GM19468 (cell line): ENCODE measurements around the gene SFTPD.
A peak's percentile ranks its signal among the peaks of the same experiment; 100 is the strongest.

ENCODE experiments used
- ATAC-seq: cut with Tn5 transposase; IDR thresholded peaks from one replicate; pipeline ENCODE4 v1.9.1; 2021; ENCODE audit warnings: mild to moderate bottlenecking, moderate library complexity, moderate number of reproducible peaks; ENCODE audit not compliant: unreplicated experiment; ENCODE audit errors: extremely low read depth

Gene SFTPD

DNA sequence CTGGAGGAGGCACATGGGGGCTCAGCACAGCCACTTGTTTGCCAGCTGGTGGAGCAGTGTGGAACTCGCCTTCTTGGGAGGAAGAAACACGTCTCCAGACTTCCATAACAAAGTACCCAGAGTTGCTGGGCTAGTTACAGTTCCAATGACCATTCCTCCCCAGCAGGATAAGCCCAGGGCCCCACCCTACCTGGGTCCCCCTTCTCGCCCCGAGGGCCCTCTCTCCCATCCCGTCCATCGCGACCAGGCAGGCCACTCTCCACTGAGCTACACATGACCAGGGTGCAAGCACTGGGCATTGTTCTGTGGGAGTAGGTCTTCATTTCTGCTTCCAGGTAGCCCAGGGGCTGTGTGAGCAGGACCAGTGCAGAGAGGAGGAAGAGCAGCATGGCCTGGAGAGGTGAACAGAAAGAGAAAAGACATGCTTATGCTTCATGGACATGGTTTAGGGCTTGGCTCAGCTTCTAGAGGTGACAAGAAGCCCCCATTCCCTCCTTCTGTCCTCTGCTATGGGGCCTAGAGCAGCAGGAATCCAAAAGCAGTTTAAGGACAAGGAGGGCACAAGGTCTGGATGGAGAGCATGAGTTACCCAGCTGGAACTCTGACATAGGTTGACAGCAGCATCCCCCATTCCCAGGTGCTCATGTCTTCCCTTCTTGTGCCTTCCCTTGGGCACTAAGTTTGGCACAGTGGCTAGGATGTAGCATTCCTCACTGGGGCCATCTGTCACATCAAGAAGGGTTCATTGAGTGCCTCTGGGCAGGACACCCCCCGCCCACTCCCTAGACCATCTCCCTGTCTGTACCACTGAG lies 2.4 kb downstream of the SFTPD start:
- no peak for ATAC-seq

DNA sequence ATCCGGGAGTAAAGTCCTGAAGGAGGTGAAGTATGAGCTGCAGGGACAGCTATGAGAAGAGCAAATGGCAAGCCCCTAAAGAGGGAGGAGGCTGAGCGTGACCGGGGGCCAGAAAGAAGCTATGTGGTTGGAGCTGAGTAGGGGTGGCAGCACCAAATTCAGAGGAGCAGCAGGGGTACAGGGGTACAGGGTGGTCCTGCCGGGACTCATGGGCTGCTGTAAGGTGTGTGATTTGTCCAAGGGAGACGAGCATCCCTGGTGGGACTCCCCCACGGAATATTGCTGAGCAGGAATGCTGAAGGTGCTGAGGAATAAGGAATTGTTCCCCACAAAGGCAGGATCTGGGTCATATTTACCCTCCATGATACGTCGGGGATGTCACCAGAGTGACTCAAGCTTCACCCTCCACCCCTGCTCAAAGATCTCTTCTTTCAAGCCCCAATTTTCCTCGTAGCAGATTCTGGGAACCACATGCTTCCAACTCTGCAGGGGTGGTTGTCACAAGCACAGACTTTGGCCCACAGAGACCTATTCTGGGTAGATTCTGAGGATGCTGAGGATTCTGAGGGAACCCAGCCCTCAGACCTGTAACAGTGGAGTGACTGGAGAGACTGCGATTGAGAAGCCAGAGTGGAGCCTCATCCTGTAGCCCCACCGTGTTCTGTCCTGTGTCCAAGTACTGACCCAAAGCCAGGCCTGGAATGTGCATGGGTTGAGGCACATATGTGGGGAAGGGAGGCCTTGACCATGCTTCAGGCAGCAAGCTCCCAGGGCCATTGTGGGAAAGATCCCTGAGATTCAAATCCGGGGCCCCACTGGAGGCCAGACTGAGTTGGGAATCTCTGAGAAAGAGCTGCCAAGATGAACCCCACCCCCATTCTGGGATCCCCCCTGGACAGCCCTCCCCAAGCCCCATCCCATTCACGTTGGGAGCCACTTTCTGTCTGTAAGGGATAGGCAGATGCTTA lies 4.2 kb downstream of the SFTPD start:
- ATAC-seq: no peak

DNA sequence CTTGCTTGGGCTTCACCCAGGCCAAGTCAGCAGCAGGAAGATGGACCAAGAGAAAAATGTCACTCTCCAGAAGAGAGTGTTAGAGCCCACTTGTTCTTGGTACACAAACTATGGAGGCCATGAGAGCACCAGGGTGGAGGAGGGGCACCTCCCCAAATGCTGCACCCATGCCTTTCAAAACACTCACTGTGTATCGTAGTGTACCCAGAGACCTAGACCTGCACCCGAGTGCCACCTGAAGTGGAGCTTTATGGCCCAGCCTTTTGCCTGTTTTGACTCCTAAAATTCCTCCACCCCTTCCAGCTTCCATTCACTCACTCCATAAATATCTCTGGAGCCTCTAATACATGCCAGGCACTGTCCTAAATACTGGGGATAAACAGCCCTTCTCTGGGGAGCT lies 5.0 kb downstream of the SFTPD start:
- no peak for ATAC-seq

DNA sequence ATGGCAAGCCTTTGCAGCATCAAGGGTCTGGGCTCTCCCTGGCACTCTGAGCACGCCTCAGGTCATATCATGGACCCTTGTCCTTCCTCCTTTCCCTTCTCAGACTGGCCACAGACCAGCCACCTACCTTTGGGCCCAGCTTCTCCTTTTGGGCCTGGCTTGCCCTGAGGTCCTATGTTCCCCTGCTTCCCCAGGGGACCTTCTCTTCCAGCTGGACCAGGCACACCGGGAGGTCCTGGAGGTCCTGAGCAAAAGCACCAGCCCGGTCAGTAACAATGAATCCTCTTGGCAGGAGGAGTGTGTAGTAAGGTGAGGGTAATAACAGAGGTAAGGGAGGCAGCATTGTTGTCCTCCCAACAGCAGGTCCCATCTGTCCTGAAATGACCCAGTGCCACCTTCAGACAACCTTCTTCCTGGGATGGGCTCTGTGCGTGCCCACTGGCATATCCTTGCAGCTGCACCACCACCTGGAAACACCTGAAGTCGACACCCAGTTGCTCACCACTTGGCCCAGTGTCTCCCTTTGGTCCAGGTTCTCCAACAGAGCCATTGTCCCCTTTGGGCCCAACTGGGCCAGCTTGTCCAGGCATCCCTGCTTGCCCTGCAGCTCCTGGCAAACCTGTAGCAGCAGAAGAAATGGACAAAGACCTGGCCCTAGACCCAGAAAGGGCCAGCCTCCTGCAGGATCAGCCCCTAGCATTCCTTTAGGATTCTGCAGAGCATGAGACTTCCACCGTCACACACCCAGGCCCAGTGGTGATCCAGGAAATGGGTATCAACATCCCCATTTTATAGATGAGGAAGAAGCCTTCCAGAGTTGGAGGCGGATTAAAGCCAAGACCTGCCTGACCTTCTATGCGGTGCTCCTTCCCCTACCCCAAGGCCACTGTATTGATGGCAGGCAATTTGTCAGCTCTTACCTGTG lies 6.4 kb downstream of the SFTPD start:
- ATAC-seq: no peak

DNA sequence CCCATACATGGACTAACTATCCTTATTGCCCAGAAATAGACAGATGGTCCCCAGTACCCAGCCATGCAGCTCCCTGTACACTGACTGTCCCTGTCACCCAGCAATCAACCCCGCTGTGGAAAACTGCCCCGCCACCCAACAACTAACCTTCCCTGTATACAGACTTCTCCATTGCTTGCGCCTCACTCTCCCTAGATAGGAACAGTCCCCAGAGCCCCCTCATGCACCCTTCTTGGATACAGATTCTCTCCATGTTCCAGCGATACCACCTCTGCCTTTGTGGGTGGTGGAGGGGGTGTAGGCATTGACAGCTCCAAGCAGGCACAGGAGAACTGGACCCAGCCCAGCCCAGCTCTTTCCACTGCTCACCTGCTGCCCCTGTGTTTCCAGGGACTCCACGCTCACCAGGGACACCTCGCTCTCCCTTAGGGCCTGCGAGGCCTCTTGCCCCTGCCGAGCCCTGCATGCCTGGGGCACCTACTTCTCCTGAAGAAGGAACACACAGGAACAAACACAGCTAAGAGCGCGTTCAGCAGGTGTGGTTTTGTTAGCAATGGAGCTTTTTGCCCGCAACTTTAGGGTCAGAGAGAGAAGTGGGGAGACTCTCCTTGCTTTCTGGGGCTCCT lies 7.2 kb downstream of the SFTPD start:
- no peak for ATAC-seq

DNA sequence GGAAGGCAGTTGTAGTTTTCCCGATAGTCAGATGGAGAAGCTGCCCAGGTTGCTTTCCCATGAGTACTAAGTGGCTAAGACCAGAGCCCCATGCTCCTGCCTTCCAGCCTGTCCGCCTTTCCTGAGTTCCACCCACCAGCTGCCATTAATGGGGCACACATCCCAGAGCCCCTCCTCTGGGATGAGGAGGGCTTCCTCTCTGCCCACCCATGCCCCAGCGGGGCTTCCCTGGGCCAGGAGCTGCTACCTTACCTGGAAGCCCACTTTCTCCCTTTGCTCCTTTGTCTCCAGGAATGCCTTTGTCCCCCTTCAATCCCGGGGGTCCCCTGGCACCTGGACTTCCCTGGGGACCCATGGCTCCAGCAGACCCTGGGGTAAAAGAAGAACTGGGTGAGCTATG lies 7.8 kb downstream of the SFTPD start:
- no peak for ATAC-seq

DNA sequence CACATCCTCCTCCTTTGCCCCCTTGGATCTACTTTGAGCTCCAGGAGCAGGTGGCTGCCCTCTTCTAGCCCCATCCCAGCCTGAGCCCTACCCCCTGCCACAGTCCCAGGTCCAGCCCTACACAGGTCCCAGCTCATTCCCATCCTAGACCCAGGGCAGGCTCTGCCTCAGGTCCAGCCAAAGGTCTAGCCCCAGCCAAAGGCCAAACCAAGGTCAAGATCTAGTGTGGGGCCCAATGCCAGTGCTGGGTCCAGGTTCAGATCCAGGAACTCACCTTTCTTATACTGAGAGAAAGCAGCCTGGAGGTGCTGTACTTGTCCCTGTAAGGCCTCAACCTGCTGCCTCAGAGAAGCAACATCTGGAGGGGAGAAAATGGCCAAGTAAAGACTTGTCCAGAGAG lies 8.5 kb downstream of the SFTPD start:
- no peak for ATAC-seq

DNA sequence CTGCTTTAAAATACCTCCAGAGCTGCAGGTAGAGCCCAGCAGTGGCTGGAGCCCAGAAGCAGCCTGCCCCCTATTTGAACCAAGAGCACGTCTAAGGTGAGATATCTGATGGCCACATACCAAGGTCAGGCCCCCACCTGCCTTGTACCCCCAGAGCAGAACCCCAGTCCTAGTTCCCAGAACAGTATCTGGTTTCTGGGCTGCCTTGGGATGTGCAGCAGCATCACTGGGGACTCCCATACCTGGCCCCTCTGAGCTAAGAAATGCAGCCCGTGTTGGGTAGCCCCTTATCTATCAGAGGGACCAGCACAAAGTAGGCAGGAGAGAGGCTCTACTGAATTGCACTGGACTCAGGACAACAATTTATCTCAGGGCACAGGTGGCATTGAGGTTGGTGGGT lies 8.9 kb downstream of the SFTPD start:
- no peak for ATAC-seq

DNA sequence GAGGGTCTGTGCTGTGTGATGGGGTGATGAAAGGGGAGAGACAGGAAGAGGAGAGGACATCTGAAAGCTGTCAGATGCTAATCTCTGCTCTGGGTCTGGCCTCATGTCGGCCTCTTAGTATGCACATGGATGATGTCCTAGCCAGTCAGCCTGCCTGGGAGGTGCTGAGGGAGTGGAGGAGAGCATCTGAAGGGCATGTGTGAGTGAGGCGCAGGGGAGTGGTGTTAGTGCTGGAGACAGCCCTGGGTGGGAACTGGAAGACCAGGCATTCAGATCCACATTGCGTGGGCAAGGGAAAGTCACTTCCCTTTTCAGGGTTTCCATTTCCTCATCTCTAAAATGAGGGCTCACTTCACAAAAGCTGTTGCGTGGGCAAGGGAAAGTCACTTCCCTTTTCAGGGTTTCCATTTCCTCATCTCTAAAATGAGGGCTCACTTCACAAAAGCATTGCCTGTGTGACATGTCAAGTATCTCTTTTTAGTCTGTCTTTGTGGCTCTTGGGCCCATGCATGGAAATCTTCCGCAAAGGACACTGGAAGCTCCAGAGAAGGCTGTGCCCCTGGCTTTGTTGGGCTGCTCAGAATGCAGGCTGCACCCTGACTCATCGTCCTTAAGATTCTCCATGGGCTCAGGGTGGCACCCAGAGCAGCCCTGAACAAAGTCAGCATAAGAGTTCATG lies 10.0 kb downstream of the SFTPD start:
- peak; percentile 59 for ATAC-seq

DNA sequence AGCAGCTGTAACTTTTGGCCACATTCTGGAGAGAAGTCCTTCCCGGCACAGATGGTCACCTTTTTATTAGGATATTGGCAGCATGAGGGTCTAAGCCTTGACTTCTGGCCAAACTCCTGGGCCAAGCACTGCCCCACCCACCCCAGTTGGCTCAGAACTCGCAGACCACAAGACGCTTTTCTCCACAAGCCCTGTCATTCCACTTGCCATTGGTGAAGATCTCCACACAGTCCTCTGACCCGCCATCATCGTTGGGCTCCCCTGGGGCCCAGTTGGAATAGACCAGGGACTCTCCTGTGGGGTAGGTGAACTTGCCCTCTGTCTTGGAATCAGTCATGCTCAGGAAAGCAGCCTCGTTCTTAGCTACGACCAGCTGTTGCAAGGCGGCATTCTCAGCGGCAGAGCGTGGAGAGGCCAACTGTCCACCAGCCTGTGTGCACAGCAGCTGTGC lies 11.2 kb downstream of the SFTPD start:
- ATAC-seq: no peak

DNA sequence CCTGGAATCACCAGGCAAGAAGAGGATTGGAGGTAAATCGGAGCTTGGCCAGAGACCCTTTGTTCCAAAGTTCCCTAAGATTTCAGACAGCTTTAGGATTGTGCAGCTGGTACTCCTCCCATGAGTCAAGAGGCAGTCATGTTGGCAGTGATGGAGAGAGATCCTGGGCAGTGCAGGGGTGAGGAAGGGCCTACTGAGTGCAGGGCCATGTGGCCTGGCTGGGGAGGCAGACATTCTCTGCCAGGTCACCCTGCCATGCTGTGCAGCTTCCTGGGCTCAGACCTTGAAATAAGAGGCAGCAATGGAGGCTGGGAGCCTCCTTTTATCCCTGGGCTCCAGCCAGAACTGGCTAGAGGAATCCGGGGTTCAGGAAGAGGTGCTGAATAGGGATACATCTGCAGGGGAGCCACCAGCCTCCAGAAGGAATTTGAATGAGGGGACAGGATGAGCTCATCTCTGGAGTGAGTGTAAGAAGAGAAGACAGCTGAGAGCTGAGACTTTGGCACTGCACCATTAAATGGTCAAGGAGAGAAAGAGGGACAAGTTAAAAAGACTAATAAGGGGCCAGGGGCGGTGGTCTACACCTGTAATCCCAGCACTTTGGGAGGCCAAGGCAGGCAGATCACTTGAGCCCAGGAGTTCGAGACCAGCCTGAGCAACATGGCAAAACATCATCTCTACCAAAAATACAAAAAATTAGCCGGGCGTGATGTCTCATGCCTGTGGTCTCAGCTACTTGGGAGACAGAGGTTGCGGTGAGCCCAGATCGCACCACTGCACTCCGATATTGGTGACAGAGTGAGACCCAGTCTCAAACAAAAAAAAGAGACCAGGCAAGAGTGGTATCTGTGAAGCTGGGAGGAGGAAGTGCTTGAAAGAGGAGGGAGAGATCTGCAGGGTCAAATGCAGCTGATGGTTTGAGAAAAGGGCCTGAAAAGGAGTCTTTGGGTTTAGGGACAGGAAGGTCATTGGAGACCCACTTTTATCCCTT lies 12.0 kb downstream of the SFTPD start:
- ATAC-seq: no peak

DNA sequence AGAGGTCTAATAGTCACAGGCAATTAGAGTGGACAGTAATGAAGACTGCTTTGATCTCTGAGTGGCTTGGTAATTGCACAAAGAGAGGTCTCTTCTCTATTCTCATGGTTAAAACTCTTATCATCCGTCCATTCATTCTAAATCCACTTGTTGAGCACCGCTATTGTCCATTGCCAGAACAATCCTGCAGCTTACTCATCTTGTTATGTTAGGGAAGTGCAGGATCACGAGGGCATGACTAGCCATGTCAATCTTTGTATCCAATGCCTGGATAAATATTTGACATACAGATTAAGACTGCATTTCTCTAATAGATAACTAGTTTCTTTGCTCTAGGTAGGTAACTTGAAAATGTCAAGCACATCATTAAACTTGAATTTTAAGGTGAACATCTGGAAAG lies 14.9 kb downstream of the SFTPD start:
- ATAC-seq: no peak

DNA sequence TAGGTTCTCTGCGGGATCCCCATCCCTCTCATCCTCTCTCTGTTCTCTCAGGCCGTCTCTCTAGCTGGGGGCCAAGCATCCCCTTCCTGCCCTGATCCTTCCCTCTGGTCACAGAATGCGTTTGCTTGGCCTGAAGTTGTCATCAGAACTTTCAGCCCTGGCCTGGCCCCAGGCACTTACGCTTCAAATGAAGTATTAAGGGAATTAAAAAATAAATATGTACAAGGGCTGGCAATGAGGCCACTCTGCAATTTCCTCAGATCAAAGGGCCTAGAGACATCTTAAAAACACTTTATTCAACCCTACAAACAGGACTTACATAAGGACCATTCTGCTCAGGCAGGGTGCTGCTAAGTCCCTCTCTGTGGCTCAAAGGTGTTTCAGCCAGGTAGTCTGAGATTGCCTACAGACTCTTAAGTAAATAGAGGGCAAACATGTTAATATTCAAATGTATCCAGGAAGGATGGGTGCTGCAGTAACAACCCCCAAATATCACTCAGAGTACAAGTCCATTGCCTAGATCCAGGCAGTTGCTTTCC lies 16.0 kb downstream of the SFTPD start:
- no peak for ATAC-seq

DNA sequence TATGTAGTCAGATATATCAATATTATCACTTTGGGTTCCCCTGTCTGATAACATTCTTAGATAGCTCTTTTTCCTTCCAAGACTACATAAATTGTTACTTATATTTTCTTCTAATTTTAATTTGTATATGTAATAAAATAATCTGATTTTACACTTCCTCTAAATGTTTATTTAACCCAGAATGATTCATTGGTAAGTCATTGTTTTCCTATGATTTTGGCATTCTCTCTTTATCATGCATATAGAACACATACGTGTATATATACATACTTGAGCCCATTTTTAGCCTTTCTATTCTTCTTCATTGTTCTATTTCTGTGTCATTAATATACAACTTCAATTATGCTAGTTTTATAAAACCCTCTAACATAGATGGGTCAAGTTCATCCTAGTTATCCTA lies 16.6 kb downstream of the SFTPD start:
- no peak for ATAC-seq

DNA sequence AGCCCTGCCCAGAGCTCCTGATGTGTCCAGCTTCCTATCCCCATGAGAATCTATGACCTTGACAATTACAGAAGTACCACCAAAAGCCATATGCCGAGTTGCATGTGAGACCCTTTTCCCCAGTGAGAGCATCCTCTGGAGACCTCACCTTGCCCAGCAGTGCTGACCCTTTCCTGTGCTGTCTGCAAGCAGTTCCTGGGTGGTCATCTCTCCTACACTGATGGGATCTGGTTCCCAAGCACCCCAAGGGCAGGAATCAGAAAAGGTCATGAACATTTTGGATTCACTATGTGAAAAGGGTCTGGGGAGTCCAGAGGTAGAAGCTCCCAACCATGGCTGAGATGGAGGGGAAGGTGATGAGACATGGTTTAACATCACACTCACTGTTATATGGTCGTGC lies 18.2 kb downstream of the SFTPD start:
- no peak for ATAC-seq

DNA sequence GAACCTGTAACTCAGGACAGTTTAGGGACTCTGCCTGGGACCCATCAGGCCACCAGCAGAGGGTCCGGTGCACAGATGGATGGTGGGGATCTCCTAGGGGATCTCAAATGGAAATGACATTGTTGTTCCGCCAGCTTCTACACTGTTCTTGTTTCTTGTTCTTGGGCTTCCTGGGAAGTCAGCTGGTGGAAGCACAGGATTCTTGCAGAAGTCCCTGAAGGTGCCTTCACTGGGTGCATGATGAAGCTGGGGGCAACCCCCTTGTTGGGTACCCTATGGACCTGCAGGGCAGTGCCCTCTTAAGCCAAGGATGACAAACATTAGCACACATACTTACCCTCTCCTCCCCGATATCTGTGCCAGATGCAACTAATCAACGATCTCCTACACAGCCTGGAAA lies 18.6 kb downstream of the SFTPD start:
- no peak for ATAC-seq

DNA sequence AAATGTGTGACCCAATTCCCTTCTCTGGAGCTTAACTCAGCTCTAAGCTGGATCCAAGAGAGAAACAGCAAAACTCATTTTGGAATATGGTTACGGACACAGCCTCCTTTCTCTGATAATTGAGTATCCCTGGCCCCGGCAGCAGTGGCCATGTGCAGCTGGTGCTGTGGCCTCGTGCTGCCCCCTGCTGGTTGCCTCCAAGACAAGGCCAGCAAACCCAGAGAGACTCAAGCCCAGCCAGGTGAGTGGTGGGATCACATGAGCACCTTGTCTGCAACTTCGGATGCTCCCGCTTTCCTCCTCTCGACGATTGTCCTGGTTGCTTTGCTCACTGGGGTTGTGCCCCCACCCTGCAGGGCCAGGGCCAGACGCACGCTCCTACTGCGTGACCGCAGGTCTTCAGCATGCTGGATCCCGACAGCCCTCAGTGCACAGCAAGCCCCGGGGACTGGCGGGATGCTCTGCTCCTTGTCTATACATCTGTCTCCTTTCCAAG lies 19.4 kb downstream of the SFTPD start:
- no peak for ATAC-seq
